Measurements from ENCODE around the gene TTC7B.

GRCh38 chr14:90671382-90672234 lies 144.6 kb downstream of the TTC7B start:
- TF ChIP-seq POLR2AphosphoS5 (IDR thresholded peaks at IDR 0.05; ENCODE audit: low read depth) (no peak), CTCF (conservative IDR thresholded peaks at IDR 0.05; ENCODE audit: low read depth in 2 of 2) (no peak), EZH2 (IDR thresholded peaks at IDR 0.05; ENCODE audit: low read depth, unreplicated experiment) (no peak), EZH2phosphoT487 (IDR thresholded peaks at IDR 0.05; ENCODE audit: unreplicated experiment) (no peak), REST (IDR thresholded peaks at IDR 0.05; ENCODE audit: unreplicated experiment) (no peak), CREB1 (CRISPR knock-in tag; IDR thresholded peaks at IDR 0.05; ENCODE audit: low read depth) (no peak), ETS1 (IDR thresholded peaks at IDR 0.05) (no peak), NANOG (IDR thresholded peaks at IDR 0.05; ENCODE audit: borderline replicate concordance) (no peak), ZNF331 (CRISPR knock-in tag; IDR thresholded peaks at IDR 0.05; ENCODE audit: low read depth) (no peak)

Data from GM23338 (cell line).